ENCODE data around the gene SUMO2. TPM values are rescaled to one million over a fixed set of nuclear protein-coding genes. Genes with fewer than 3 reads are reported as not detected.

SUMO2 gene
- total and polyA plus RNA-seq, 9 of the 15 experiments (the other 6 are each of a cell fraction or from before 2014, with no cell fraction given), result 157 to 733 (median 419) TPM

DNA sequence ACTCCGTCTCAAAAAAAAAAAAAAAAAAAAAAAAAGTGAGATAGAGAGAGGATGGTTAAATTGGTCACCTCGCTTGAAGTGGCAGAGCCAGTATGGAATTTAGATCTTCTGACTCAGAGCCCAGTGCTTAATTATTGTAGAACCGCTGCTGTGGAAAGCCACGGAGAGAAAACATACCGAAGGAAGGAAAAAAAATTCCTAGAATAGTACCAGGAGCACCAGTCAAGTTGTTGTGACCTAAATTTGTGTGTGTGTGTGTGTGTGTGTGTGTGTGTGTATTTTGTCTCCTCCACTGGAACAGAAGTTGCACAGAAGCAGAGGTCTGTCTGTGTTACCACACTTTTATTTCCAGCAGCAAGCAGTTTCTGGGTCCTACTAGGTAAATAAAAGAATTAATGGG is 12.1 kb upstream of the SUMO2 start:
- Histone ChIP-seq H3K36me3 (ENCODE audit: control insufficient read depth, insufficient read depth, low read length) (no peaks in the 10 kb centered on the region), H3K9me1 (ENCODE audit: control insufficient read depth, insufficient read depth, low read length) (no peaks in the 10 kb centered on the region), H3K27me3 (ENCODE audit: control insufficient read depth in 2 of 2, insufficient read depth in 2 of 2, low read length in 2 of 2) (no peaks in the 10 kb centered on the region), H3K79me2 (ENCODE audit: control insufficient read depth, insufficient read depth, low read length) (no peaks in the 10 kb centered on the region), H3K9ac (ENCODE audit: insufficient read depth in 1 of 2, low read depth in 2 of 2, low read length in 2 of 2) (no peak overlapping the region), H3K9me3 (replicated peaks; ENCODE audit: control insufficient read depth, insufficient read depth, low read depth, low read length) (no peaks in the 10 kb centered on the region), H3K4me3 (no peak overlapping the region), H3K4me1 (replicated peaks in 1 of 2; ENCODE audit: control insufficient read depth in 2 of 2, insufficient read depth in 2 of 2, low read length in 2 of 2) (peaks cover 2 to 4% of the 10 kb centered on the region in 2 experiments; a peak in 1 of 5 replicates), H4K20me1 (replicated peaks; ENCODE audit: control insufficient read depth, insufficient read depth, low read length) (no peaks in the 10 kb centered on the region), H3K27ac (ENCODE audit: extremely low read depth, low read depth, low read length) (no peak overlapping the region), H3K4me2 (ENCODE audit: insufficient read depth, low read length) (no peak overlapping the region), H2AFZ (ENCODE audit: low read depth, low read length) (no peak overlapping the region)
- FAIRE-seq (no peak), DNase-seq (ENCODE audit: extremely low read depth in 1 of 4, low spot score in 3 of 4) (no peak), ATAC-seq (no peak)
- TF ChIP-seq ZNF318 (IDR thresholded peaks at IDR 0.05; ENCODE audit: borderline replicate concordance in 1 of 2, low read depth in 1 of 2), result no peak
- no TSS peak for BruUV-seq (replicated peaks)
- intact Hi-C loops (cut with micrococcal nuclease) (no loop called here), in situ Hi-C loops (cut with MboI) (no loop called here)
- CTCF ChIA-PET (ENCODE audit: low intra/inter-chr PET ratio), result interaction anchor here (0.6 kb wide), 1 partner anchor 10 kb away, joined by 3 read pairs; no protein-coding TSS in a partner anchor
- WGBS (ENCODE audit: insufficient coverage, low coverage, missing lambda C conversion rate), result 87% methylated on average over 3 of the region's 5 CpGs
- POLR2A ChIA-PET, result no interaction called here

Data from K562 (cell line).